Fibroblast of skin of left biceps (primary cell): ENCODE data around the gene GRM8.
"Not testable (repeated sequence)": the region's sequence is repeated elsewhere in the genome, so short reads cannot be mapped to it uniquely, and the experiment has no call there.

ENCODE experiments used
- DNase-seq, 2 experiments: peaks; one replicate each; pipeline ENCODE4 v3.0.0-alpha.2; 2013; ENCODE audit warnings: low read depth in 2 of 2

Gene GRM8

GRCh38 chr7:126924477-126924876, 328.3 kb downstream of the GRM8 start:
- DNase-seq = no peak

DNA sequence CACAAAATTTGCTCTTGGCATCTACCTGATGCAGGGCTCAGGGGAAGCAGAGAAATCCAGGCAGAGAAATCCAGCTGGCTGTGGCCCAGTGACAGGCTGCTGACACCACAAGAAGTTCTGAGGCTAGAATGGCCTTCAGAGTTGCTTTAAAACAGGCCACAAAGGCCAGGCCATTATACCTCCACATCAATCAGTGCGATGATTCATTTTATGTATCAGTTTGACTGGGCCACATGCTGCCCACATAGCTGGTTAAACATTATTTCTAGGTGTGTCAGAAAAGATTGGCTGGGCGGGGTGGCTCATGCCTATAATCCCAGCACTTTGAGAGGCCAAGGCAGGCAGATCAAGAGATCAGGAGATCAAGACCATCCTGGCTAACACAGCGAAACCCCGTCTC, 341.1 kb downstream of the GRM8 start:
- not testable (repeated sequence) for DNase-seq

DNA sequence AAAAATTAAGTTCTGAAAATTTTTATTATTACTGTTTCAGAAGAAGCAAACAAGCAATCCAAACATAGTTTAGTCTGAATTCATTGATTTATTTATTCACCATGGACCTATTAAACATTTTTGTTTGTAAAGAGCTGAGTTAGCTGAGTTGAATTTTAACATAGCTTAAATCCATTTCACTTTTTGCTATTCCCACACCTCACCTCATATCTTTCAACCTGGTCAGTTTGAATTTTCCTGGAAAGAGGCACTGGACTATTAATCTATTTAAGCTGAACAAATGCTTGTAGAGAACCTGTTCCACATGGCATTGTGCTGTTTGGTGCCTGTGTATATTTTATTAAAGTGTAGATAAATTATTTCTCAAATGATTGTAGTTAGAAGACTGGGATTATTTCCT, 344.2 kb downstream of the GRM8 start:
- DNase-seq = not testable (repeated sequence)

DNA sequence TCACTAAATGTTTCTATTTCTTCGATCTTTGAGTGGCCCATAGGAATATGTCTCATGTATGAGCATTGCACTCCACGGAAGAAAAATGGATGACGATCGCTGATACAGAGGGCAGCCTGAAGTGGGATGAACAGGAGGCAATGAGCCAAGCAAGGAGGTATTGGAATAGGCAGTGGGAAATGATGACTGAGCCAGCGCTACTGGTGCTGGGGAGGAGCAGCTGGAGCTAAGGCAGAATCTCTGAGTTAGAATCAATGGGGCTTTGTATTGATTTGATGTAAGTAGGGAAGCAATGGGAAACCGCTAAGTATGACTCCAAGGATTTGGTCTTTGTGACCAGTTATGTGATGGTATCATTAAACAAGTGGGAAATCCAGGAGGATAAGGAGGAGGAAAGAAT, 345.1 kb downstream of the GRM8 start:
- not testable (repeated sequence) for DNase-seq

- DNase-seq = not testable (repeated sequence)
Measured at GRCh38 chr7:126905255-126905654, 347.5 kb downstream of the GRM8 start.

GRCh38 chr7:126901041-126901765, 351.5 kb downstream of the GRM8 start:
- DNase-seq = not testable (repeated sequence)

GRCh38 chr7:126887980-126888379, 364.8 kb downstream of the GRM8 start:
- not testable (repeated sequence) for DNase-seq

DNA sequence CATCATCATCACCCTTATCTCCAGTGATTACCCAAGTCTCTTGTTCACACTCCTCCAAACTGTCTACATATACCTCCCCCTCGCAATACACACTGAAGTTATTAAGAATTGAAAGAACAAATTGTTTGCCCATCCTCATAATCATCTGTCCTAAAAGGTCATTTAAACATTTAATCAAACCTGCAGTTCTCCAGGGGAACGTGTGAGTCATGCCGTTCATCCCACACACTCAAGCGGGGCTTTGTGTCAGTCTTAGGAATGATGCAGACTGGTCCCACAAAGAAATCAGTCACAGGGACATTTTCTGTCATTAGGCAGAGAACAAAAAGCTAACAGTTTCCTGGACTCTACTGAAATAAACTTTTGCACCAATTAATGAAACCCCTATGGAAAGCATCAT, 365.2 kb downstream of the GRM8 start:
- not testable (repeated sequence) for DNase-seq

DNA sequence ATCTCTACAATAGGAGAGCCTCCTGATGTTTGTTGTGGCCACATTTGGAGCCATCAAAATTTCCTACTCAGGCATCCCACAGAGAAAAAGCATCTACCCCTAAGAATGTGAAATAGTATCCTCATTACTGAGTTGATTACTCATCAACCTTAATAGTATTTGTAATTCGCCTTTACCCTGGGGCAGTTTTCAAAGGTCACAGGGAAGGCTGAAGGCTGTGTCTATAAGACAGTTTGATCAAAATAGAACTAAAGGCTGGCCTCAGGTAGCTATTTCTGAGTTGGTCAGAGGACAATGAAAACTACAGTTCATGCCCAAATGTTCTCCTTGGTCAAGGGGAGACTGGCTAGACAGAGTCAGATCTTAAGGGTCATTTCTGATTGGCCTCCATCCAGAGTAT, 370.0 kb downstream of the GRM8 start:
- not testable (repeated sequence) for DNase-seq

GRCh38 chr7:126881908-126882307, 370.8 kb downstream of the GRM8 start:
- DNase-seq = not testable (repeated sequence)

GRCh38 chr7:126881315-126881714, 371.4 kb downstream of the GRM8 start:
- no peak for DNase-seq

- DNase-seq = not testable (repeated sequence)
Measured at GRCh38 chr7:126876536-126876935, 376.2 kb downstream of the GRM8 start.

DNA sequence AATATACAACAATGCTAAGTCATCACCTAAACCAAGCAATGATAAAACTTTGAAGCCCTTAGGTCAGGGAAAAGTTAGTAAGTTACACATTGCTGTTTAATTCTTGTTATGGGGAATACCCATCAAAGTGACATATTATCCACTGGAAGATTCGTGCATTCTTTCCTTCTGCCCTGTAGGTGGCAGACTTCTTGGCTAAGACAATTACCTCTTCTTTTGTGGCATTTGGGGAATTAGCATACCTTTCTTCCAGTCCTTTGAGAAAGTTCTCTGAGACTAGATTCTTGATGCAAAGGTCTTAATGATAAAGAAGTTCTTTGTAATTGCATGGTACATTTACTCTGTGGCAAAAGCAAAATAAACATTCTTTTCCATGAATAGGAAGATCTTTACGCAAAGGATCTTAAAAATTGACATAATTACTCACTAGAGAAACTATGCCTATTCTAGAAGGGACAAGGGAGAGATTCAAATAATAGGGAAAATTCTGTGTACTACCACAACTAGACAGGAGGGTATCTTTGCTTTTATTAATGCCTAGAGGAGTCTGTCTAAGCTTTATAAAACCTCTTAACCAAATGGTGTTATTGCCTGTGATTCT, 395.9 kb downstream of the GRM8 start:
- DNase-seq = no peak

GRCh38 chr7:126845331-126845730, 407.4 kb downstream of the GRM8 start:
- no peak for DNase-seq

- DNase-seq = no peak
Measured at GRCh38 chr7:126843883-126844282, 408.9 kb downstream of the GRM8 start.

GRCh38 chr7:126843336-126843735, 409.4 kb downstream of the GRM8 start:
- no peak for DNase-seq

- no peak for DNase-seq
Measured at GRCh38 chr7:126842451-126842850, 410.3 kb downstream of the GRM8 start.

DNA sequence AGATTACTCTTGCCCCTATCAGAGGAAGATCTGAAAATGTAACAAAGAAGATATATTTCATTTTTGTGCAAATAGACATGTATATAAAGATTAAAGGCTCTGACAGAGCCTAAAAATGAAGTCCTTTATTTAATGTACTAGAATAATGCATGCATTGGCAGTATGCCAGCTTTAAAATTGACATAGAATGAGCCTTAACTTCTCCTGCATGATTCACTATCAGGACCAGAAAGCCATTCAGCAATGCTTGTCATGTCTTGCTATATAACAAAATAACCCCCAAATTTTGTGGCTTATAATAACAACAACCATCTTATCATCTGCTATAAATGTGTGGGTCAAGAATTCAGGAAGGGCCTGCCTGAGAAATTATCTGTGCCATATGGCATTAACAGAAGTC, 411.9 kb downstream of the GRM8 start:
- DNase-seq = no peak

- DNase-seq = no peak
Measured at GRCh38 chr7:126839624-126840023, 413.1 kb downstream of the GRM8 start.

DNA sequence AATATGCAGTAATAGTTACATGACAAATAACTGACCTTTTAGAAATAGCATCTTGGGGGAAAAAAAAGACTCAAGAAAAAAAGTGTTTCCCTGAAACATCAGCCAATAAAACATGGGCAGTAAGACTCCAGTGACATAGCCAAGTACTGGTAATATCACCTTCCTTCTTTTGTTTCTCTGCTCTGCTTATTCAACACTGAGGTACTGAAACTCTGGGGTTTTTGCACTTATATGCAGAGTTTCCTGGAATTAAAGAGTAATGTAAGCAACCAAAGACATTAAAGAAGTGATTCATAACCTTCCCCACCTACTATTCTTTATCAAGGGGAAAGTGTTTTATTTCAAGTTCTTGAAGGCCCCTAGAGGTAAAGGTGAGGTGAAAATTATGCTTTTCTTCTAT, 414.5 kb downstream of the GRM8 start:
- DNase-seq = no peak

DNA sequence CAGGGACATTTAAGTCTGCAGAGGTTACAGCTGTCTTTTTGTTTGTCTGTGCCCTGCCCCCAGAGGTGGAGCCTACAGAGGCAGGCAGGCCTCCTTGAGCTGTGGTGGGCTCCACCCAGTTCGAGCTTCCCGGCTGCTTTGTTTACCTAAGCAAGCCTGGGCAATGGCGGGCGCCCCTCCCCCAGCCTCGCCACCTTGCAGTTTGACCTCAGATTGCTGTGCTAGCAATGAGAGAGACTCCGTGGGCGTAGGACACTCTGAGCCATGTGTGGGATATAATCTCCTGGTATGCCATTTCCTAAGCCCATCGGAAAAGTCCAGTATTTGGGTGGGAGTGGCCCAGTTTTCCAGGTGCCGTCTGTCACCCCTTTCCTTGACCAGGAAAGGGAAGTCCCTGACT, 421.5 kb downstream of the GRM8 start:
- DNase-seq = not testable (repeated sequence)

- DNase-seq = no peak
Measured at GRCh38 chr7:126820925-126821324, 431.8 kb downstream of the GRM8 start.

GRCh38 chr7:126819197-126819484, 433.6 kb downstream of the GRM8 start:
- no peak for DNase-seq
